Osteocyte (in vitro differentiated cells): Measurements from ENCODE around the gene PPFIA1. TPM values are rescaled to one million over a fixed set of nuclear protein-coding genes. Genes with fewer than 3 reads are reported as not detected.

Source experiments
- DNase-seq: peaks from one replicate; pipeline ENCODE4 v3.0.0; 2021; ENCODE audit warnings: mixed read lengths; ENCODE audit not compliant: unreplicated experiment; ENCODE audit errors: extremely low spot score
- H3K27ac Mint-ChIP-seq: one replicate; pipeline ENCODE4 v1.8.0; 2021; ENCODE audit warnings: mild to moderate bottlenecking, mixed read lengths; ENCODE audit not compliant: unreplicated experiment
- H3K27me3 Mint-ChIP-seq: one replicate; pipeline ENCODE4 v1.8.0; 2021; ENCODE audit warnings: mixed read lengths; ENCODE audit not compliant: unreplicated experiment
- H3K36me3 Mint-ChIP-seq: one replicate; pipeline ENCODE4 v1.8.0; 2021; ENCODE audit warnings: mixed read lengths; ENCODE audit not compliant: unreplicated experiment
- H3K4me1 Mint-ChIP-seq: one replicate; pipeline ENCODE4 v1.8.0; 2021; ENCODE audit warnings: mixed read lengths; ENCODE audit not compliant: unreplicated experiment
- H3K4me3 Mint-ChIP-seq: one replicate; pipeline ENCODE4 v1.8.0; 2021; ENCODE audit warnings: mild to moderate bottlenecking, moderate library complexity, mixed read lengths; ENCODE audit not compliant: unreplicated experiment
- H3K9me3 Mint-ChIP-seq: one replicate; pipeline ENCODE4 v1.8.0; 2021; ENCODE audit warnings: mixed read lengths; ENCODE audit not compliant: unreplicated experiment
- total RNA-seq: library from RNA; stranded (reverse); gene quantifications from 2 replicates; pipeline ENCODE4 v1.2.1, GENCODE V29; 2021
- TF ChIP-seq, protein P1 (sequence below): fragments of 200-600 bp; sonication (generic); IDR thresholded peaks from 2 replicates; pipeline ENCODE4 v1.5.0; 2021; ENCODE audit warnings: antibody characterized with exemption, mild to moderate bottlenecking, moderate library complexity

The PPFIA1 gene
- total RNA-seq, 1 donor from 2014 or later, result 70.4 TPM

DNA sequence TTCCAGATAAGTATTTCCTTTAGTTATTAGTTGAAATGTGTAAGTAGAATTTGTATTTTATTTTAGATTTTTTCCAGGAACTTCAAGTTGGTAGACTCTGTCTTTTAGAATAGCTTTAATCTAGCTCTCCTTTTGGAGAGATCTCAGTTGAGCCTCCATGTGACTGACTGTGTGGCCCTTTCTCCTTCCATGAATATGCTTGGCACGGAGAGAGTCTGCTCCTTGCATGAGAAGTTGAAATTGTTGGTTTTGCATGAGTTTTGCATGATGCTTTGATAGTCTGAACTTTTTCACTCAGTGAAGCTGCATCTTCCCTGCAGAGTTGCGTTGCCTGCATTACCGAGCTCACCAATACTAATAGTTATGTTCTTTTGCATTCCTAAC lies 95.0 kb downstream of the PPFIA1 start:
- DNase-seq, result peak; percentile 11
- TF ChIP-seq, protein P1, sequence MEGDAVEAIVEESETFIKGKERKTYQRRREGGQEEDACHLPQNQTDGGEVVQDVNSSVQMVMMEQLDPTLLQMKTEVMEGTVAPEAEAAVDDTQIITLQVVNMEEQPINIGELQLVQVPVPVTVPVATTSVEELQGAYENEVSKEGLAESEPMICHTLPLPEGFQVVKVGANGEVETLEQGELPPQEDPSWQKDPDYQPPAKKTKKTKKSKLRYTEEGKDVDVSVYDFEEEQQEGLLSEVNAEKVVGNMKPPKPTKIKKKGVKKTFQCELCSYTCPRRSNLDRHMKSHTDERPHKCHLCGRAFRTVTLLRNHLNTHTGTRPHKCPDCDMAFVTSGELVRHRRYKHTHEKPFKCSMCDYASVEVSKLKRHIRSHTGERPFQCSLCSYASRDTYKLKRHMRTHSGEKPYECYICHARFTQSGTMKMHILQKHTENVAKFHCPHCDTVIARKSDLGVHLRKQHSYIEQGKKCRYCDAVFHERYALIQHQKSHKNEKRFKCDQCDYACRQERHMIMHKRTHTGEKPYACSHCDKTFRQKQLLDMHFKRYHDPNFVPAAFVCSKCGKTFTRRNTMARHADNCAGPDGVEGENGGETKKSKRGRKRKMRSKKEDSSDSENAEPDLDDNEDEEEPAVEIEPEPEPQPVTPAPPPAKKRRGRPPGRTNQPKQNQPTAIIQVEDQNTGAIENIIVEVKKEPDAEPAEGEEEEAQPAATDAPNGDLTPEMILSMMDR, result no peak
- peaks cover 43% of the 10 kb centered on the region for H3K36me3 Mint-ChIP-seq
- no peaks in the 10 kb centered on the region for H3K27me3 Mint-ChIP-seq
- peaks cover 8% of the 10 kb centered on the region for H3K4me1 Mint-ChIP-seq
- no peak overlapping the region for H3K27ac Mint-ChIP-seq
- H3K4me3 Mint-ChIP-seq, result no peak overlapping the region
- H3K9me3 Mint-ChIP-seq, result no peaks in the 10 kb centered on the region

DNA sequence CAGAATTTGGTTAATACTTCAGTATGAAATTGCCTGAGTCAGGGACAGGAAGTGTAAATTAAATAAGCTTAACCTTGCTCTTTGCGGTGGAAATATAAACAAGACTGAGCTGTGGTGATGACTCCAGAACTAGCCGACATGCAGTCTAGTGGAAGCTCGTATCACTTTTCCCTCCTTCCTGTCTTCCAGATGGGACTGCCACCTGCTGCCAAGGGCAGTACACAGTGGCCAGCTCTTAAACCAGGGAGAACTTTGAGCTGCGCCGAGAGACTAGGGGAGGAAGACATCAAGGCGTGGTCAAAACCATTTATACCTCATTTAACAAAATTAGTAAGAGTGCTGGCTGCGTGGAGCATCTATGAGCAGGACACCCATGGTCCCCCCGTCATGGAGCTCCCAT lies 96.6 kb downstream of the PPFIA1 start:
- no peak overlapping the region for H3K4me3 Mint-ChIP-seq
- peak overlapping the region; percentile 65 for H3K27ac Mint-ChIP-seq
- H3K27me3 Mint-ChIP-seq, result no peaks in the 10 kb centered on the region
- peaks cover 5% of the 10 kb centered on the region for H3K9me3 Mint-ChIP-seq
- H3K36me3 Mint-ChIP-seq, result peaks cover 37% of the 10 kb centered on the region
- peaks cover 8% of the 10 kb centered on the region for H3K4me1 Mint-ChIP-seq
- TF ChIP-seq, protein P1, result peak; percentile 22
- DNase-seq, result peak; percentile 53

DNA sequence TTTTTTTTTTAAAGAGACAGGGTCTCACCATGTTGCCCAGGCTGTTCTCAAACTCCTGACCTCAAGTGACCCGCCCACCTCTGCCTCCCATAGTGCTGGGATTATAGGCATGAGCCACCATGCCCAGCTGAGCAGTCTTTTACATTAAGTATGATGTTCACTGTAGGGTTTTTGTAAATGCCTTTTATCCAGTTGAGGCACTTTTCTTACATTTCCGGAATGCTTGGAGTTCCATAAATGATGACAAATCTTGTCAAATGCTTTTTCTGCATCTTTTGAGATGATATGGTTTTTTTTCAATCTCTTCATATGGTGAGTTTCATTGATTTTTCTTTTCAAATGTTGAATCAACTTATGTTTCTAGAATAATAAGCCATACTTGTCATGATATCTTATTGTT lies 98.5 kb downstream of the PPFIA1 start:
- peaks cover 5% of the 10 kb centered on the region for H3K9me3 Mint-ChIP-seq
- peaks cover 8% of the 10 kb centered on the region for H3K4me1 Mint-ChIP-seq
- no peak overlapping the region for H3K27ac Mint-ChIP-seq
- no peak overlapping the region for H3K4me3 Mint-ChIP-seq
- H3K27me3 Mint-ChIP-seq, result no peaks in the 10 kb centered on the region
- TF ChIP-seq, protein P1, result no peak
- DNase-seq, result no peak
- H3K36me3 Mint-ChIP-seq, result peaks cover 40% of the 10 kb centered on the region

DNA sequence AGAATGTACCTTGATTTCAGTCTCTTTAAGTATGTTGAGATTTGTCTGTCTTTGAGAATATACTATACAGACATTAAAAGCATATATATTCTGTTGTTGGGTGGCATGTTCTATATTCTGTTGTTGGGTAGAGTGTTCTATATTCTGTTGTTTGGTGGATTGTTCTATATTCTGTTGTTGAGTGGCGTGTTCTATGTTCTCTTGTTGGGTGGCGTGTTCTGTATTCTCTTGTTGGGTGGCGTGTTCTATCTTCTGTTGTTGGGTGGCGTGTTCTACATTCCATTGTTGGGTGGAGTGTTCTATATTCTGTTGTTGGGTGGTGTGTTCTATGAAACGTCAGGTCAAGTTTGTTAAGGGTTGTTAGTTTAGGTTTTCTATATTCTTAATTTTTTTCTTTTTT lies 100.8 kb downstream of the PPFIA1 start:
- DNase-seq, result no peak
- H3K36me3 Mint-ChIP-seq, result peaks cover 32% of the 10 kb centered on the region
- H3K27ac Mint-ChIP-seq, result no peak overlapping the region
- peaks cover 8% of the 10 kb centered on the region for H3K4me1 Mint-ChIP-seq
- no peak overlapping the region for H3K4me3 Mint-ChIP-seq
- H3K27me3 Mint-ChIP-seq, result no peaks in the 10 kb centered on the region
- H3K9me3 Mint-ChIP-seq, result peaks cover 5% of the 10 kb centered on the region
- TF ChIP-seq, protein P1, result no peak

DNA sequence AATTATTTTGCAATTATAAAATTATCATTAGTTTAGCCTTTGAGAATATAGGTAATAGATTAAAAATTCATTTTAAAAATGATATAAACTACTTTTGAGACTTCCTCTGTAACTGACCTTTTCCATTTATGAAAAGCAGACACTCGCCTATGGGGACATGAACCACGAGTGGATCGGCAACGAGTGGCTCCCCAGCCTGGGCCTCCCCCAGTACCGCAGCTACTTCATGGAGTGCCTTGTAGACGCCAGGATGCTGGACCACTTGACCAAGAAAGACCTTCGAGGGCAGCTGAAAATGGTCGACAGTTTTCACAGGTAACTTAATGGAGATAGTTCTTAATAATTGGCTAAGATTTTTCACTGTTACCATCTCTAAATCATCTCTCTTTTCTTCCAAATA lies 101.6 kb downstream of the PPFIA1 start:
- peaks cover 5% of the 10 kb centered on the region for H3K9me3 Mint-ChIP-seq
- H3K4me1 Mint-ChIP-seq, result peaks cover 4% of the 10 kb centered on the region
- no peaks in the 10 kb centered on the region for H3K27me3 Mint-ChIP-seq
- no peak overlapping the region for H3K4me3 Mint-ChIP-seq
- DNase-seq, result no peak
- TF ChIP-seq, protein P1, result no peak
- H3K27ac Mint-ChIP-seq, result no peak overlapping the region
- peaks cover 37% of the 10 kb centered on the region for H3K36me3 Mint-ChIP-seq
